Neural crest cell (in vitro differentiated cells): ENCODE results near the gene LTBP1. TPM values are rescaled to one million over a fixed set of nuclear protein-coding genes. Genes with fewer than 3 reads are reported as not detected.

ENCODE experiments used
- DNase-seq: peaks from one replicate; pipeline ENCODE4 v3.0.0; 2021; ENCODE audit warnings: low read depth, mixed read lengths, low spot score
- H3K27ac Mint-ChIP-seq: one replicate; pipeline ENCODE4 v1.8.0; 2021; ENCODE audit warnings: mild to moderate bottlenecking, mixed read lengths; ENCODE audit not compliant: unreplicated experiment
- H3K27me3 Mint-ChIP-seq: 2 replicates; pipeline ENCODE4 v1.8.0; 2021; ENCODE audit warnings: low read depth, mild to moderate bottlenecking, mixed read lengths
- H3K36me3 Mint-ChIP-seq: 2 replicates; pipeline ENCODE4 v1.8.0; 2021; ENCODE audit warnings: low read depth, mild to moderate bottlenecking, mixed read lengths
- H3K4me1 Mint-ChIP-seq: 2 replicates; pipeline ENCODE4 v1.8.0; 2021; ENCODE audit warnings: mixed read lengths
- H3K4me3 Mint-ChIP-seq: one replicate; pipeline ENCODE4 v1.8.0; 2021; ENCODE audit warnings: mild to moderate bottlenecking, mixed read lengths
- H3K9me3 Mint-ChIP-seq: 2 replicates; pipeline ENCODE4 v1.8.0; 2021; ENCODE audit warnings: mixed read lengths
- total RNA-seq: library from RNA; stranded (reverse); gene quantifications from 2 replicates; pipeline ENCODE4 v1.2.1, GENCODE V29; 2021
- TF ChIP-seq, protein P1 (sequence below): fragments of 200-600 bp; sonication (generic); conservative IDR thresholded peaks from 2 replicates; pipeline ENCODE4 v1.5.0; 2021; ENCODE audit warnings: antibody characterized with exemption, mild to moderate bottlenecking

LTBP1 gene
- total RNA-seq, 1 donor from 2014 or later = 30.2 TPM

DNA sequence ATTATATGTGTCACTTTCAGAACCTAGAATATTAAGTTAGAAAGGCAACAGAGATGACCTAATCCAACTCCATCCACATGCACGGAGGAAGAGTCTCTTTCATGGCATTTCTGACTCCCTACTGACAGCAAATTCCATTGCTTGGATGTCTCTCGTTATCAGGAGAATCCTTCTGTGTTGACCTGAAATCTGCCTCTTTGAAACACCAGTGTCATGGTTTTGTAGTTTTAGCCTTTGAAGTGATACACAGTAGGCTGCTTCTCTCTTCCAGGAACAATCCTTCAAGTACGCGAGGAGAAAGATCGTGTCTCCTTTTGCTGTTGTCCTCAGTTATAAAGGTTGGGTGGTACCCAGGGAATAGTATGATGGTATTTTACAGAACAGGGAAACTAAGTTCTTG lies 327.8 kb downstream of the LTBP1 start:
- Mint-ChIP-seq H3K27ac (no peak overlapping the region), H3K4me1 (no peaks in the 10 kb centered on the region), H3K4me3 (no peak overlapping the region), H3K27me3 (no peaks in the 10 kb centered on the region), H3K36me3 (peaks cover 3% of the 10 kb centered on the region), H3K9me3 (no peaks in the 10 kb centered on the region)
- no peak for DNase-seq
- TF ChIP-seq, protein P1, sequence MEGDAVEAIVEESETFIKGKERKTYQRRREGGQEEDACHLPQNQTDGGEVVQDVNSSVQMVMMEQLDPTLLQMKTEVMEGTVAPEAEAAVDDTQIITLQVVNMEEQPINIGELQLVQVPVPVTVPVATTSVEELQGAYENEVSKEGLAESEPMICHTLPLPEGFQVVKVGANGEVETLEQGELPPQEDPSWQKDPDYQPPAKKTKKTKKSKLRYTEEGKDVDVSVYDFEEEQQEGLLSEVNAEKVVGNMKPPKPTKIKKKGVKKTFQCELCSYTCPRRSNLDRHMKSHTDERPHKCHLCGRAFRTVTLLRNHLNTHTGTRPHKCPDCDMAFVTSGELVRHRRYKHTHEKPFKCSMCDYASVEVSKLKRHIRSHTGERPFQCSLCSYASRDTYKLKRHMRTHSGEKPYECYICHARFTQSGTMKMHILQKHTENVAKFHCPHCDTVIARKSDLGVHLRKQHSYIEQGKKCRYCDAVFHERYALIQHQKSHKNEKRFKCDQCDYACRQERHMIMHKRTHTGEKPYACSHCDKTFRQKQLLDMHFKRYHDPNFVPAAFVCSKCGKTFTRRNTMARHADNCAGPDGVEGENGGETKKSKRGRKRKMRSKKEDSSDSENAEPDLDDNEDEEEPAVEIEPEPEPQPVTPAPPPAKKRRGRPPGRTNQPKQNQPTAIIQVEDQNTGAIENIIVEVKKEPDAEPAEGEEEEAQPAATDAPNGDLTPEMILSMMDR = no peak

DNA sequence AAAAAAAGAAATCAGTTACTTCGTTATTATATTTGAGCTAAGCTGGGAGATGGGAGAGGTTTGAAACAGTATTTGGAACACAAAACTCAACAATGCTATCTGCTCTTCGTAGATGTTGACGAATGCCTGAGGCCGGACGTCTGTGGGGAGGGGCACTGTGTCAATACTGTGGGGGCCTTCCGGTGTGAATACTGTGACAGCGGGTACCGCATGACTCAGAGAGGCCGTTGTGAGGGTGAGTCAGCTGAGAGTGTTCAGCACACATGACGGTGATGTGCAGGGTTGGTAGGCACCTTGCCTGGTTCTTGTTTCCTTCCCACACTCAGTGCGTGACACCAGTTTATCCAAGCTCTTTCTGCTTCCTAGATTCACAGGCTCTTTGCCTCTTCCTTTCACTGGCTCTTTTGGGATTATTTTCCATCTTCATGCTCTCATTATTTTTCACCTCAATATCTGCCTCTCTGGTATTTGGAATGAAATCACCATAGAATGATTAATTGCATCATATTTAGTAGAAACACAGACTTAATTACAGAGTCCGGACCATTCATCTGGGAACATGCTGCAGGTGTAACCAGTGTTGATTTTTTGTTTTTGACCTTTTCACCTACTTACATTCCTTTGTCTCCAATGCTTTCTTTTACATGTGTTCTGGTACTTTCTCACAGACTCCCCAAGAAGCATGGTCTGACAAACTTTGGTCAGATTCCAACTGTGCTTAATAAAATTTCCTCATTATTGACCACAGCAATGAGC lies 329.1 kb downstream of the LTBP1 start:
- Mint-ChIP-seq H3K27me3 (no peaks in the 10 kb centered on the region), H3K4me3 (no peak overlapping the region), H3K36me3 (peaks cover 3% of the 10 kb centered on the region), H3K9me3 (no peaks in the 10 kb centered on the region), H3K4me1 (no peaks in the 10 kb centered on the region), H3K27ac (no peak overlapping the region)
- DNase-seq = no peak
- TF ChIP-seq, protein P1 = no peak

DNA sequence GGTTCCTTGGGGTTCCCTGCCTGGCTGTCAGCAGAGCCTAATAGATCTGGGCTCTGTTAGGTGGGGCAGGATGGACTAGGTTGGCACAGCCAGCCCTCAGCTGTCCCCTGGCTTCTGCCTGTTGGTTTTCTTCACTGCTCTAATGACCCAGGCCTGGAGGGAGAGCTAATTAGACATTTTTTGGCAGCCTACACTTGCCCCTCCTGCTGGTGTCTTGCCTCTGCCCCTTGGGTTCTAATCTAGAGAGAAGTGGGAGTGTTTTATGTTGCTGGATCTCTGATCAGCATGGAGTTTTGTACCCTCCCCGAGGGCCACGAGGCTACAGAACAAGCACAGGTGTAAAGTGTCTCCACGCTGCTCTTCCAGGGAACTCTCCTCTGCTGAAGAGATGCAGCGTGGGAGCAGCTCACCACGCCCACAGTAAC lies 330.3 kb downstream of the LTBP1 start:
- Mint-ChIP-seq H3K9me3 (no peaks in the 10 kb centered on the region), H3K4me3 (no peak overlapping the region), H3K4me1 (no peaks in the 10 kb centered on the region), H3K27me3 (no peaks in the 10 kb centered on the region), H3K36me3 (peaks cover 3% of the 10 kb centered on the region), H3K27ac (no peak overlapping the region)
- no peak for DNase-seq
- TF ChIP-seq, protein P1 = no peak

DNA sequence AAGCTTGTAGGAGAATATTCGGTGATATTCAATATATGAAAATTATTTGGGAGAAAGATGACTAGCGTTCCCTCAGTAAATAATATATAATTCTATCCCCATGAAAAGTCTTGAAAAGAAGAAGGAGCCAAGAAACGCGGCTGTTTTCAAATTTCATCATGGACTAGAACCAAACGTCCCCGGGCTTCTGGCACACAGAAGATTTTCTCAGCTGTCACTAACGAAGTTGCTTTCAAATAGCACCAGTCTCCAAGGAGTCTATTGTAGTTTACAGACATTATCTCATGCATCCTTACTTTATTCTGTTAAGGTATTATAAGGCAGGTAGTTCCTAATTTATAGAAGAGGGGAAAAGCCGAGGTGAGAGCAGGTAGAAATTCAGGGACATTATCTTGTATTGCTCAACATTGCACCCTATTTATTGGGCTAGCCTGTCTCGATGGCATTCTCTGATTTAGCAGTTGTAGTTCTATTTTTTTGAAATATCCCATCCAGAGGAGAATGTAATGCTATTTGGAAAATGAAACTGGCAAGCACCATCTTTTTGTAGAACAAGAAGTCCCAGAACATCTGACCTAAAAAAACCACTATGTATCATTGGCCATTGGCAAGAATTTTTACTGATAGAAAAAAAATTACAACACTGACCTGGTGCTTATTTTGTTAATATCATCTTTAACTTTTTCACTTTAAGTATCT lies 331.6 kb downstream of the LTBP1 start:
- TF ChIP-seq, protein P1 = no peak
- Mint-ChIP-seq H3K27ac (no peak overlapping the region), H3K9me3 (no peaks in the 10 kb centered on the region), H3K4me1 (no peaks in the 10 kb centered on the region), H3K4me3 (no peak overlapping the region), H3K36me3 (peaks cover 3% of the 10 kb centered on the region), H3K27me3 (no peaks in the 10 kb centered on the region)
- no peak for DNase-seq

DNA sequence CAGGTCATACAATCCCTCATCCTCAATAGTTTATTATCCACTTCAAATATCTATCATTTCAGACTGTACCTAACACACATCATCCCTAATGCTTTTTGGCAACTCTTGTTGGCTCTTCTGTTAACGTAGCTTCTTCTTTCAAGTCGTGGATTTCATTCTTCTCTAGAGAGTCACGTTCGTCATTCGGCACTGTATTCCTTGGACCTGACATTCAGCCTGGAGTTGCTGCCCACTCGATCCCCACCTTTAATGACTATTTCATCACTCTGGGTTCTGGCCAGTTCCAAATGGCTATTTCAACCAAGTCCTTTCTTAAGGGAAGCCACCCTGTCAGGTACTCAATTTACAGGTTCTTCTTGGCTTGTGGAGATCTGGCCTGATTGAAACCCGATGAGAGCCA lies 337.5 kb downstream of the LTBP1 start:
- no peak for DNase-seq
- Mint-ChIP-seq H3K4me3 (no peak overlapping the region), H3K27me3 (no peaks in the 10 kb centered on the region), H3K27ac (no peak overlapping the region), H3K4me1 (no peaks in the 10 kb centered on the region), H3K9me3 (no peaks in the 10 kb centered on the region), H3K36me3 (peaks cover 10% of the 10 kb centered on the region)
- TF ChIP-seq, protein P1 = no peak
